ENCODE data around the gene TMPRSS4. TPM values are rescaled to one million over a fixed set of nuclear protein-coding genes. Genes with fewer than 3 reads are reported as not detected.

TMPRSS4 gene
- total RNA-seq, 1 donor from 2014 or later: not detected

GRCh38 chr11:118082880-118083552, 6.1 kb downstream of the TMPRSS4 start:
- DNase-seq (ENCODE audit: low read depth, low spot score): peak; percentile 34
- TF ChIP-seq CTCF (conservative IDR thresholded peaks at IDR 0.05): no peak
- Mint-ChIP-seq H3K27ac (ENCODE audit: unreplicated experiment) (peak overlapping the region; percentile 83), H3K9me3 (peaks cover 3% of the 10 kb centered on the region), H3K4me3 (peak overlapping the region; percentile 67), H3K27me3 (ENCODE audit: low read depth) (no peaks in the 10 kb centered on the region), H3K36me3 (ENCODE audit: low read depth) (peaks cover 4% of the 10 kb centered on the region), H3K4me1 (peaks cover 68% of the 10 kb centered on the region)

- Mint-ChIP-seq H3K27me3 (ENCODE audit: low read depth) (no peaks in the 10 kb centered on the region), H3K36me3 (ENCODE audit: low read depth) (peaks cover 8% of the 10 kb centered on the region), H3K4me3 (no peak overlapping the region), H3K4me1 (peaks cover 56% of the 10 kb centered on the region), H3K9me3 (peaks cover 7% of the 10 kb centered on the region), H3K27ac (ENCODE audit: unreplicated experiment) (peak overlapping the region; percentile 1)
- no peak for DNase-seq (ENCODE audit: low read depth, low spot score)
- TF ChIP-seq CTCF (conservative IDR thresholded peaks at IDR 0.05): no peak
Observed at GRCh38 chr11:118084247-118084646, 7.4 kb downstream of the TMPRSS4 start.

DNA sequence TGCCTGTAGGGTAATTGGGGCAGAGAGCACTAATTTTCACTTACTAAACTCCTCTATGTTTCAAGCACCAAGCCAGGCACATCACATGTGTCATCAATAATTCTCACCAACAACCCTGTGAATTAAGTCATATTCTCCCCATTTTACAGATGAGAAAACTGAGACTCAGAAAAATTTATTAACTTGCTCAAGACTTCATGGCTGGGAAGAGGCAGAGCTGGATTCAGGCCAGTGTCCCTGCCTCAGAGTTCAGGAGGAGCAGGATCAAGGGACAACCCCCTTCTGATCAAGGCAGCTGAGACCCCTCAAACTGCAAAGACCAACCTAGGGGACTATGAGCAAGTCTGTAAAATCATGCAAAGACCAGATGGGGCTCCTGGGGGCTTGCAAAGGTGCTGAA, 7.8 kb downstream of the TMPRSS4 start:
- Mint-ChIP-seq H3K27ac (ENCODE audit: unreplicated experiment) (peak overlapping the region; percentile 1), H3K36me3 (ENCODE audit: low read depth) (peaks cover 8% of the 10 kb centered on the region), H3K27me3 (ENCODE audit: low read depth) (no peaks in the 10 kb centered on the region), H3K4me3 (no peak overlapping the region), H3K9me3 (peaks cover 7% of the 10 kb centered on the region), H3K4me1 (peaks cover 52% of the 10 kb centered on the region)
- TF ChIP-seq CTCF (conservative IDR thresholded peaks at IDR 0.05): no peak
- DNase-seq (ENCODE audit: low read depth, low spot score): no peak

DNA sequence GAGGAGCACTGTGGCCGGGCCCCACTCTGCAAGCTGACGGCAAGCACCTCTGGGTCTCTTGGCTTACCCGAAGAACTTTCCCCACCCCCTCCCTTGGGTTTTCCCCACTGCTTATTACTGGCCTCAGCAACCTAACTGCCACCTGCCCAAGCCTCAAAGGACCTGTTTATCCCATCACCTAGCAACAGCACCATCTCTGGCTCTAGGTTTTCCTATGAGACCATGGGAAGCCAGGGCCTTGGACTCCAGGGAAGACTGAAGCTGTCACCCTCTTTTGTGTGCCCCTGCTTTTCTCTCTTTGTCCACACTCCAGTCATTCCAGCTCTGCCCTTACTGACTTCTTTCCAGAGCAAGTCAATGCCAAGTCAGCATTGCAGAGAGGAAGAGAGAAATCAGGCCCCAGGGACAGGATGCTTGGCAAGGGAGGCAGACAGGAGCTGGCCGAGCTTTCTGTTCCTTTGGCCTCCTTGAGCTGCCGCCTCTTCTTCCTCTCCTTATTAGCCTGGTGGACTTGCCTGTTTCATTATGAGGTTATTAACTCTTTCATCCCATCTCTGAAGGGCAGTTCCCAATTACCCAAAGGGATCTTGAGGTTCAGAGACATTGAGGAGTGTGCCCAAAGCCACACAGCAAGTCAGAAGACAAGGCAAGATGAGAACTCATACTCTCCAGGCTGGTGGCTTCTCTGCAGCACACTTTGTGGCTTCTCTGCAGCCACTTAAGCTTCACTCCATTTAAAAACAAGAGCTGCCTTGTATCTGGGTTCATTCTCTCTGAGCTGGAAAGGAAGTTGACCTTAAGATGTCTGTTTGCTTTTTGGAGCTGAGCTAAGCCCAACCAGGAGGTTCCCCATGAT, 10.3 kb downstream of the TMPRSS4 start, which contains the start of gene SMIM35:
SMIM35 (minus strand) TSS at position 51 of the 856 bp plus-strand sequence. CDS start 206 bp downstream, outside the sequence.
- peaks cover 7% of the 10 kb centered on the region for H3K9me3 Mint-ChIP-seq
- no peak for DNase-seq (ENCODE audit: low read depth, low spot score)
- no peak within 1 kb of the TSS for H3K4me3 Mint-ChIP-seq
- peak within 1 kb of the TSS; percentile 39 for H3K27ac Mint-ChIP-seq (ENCODE audit: unreplicated experiment)
- peaks cover 43% of the 10 kb centered on the region for H3K4me1 Mint-ChIP-seq
- no peak for TF ChIP-seq CTCF (conservative IDR thresholded peaks at IDR 0.05)
- peaks cover 8% of the 10 kb centered on the region for H3K36me3 Mint-ChIP-seq (ENCODE audit: low read depth)
- H3K27me3 Mint-ChIP-seq (ENCODE audit: low read depth): no peaks in the 10 kb centered on the region

DNA sequence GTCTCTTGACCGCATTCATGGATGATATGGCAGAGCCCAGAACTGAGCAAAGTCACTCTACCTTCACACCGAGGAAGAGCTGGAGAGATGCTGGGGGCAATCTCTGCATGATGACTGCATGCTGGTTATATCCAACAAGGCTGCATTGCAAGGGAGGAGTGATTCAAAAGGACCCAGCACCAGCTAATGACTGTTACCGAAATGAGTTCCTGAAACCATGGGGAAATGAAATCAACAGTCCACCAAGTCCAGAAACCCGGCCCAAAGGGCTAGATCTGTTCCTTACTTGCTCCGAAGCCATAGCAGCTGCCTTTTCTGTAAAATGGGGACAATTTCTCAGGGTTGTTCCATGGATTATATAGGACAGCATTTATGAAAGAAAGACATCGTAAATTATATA, 11.1 kb downstream of the TMPRSS4 start:
- peaks cover 43% of the 10 kb centered on the region for H3K4me1 Mint-ChIP-seq
- TF ChIP-seq CTCF (conservative IDR thresholded peaks at IDR 0.05): no peak
- H3K9me3 Mint-ChIP-seq: peaks cover 7% of the 10 kb centered on the region
- H3K4me3 Mint-ChIP-seq: no peak overlapping the region
- H3K27me3 Mint-ChIP-seq (ENCODE audit: low read depth): no peaks in the 10 kb centered on the region
- no peak for DNase-seq (ENCODE audit: low read depth, low spot score)
- H3K27ac Mint-ChIP-seq (ENCODE audit: unreplicated experiment): no peak overlapping the region
- H3K36me3 Mint-ChIP-seq (ENCODE audit: low read depth): peaks cover 8% of the 10 kb centered on the region

All from neural crest cell (in vitro differentiated cells).